HG03520 (cell line): ENCODE data around the gene STX1B.

Source experiments
- ATAC-seq: cut with Tn5 transposase; IDR thresholded peaks from one replicate; pipeline ENCODE4 v1.9.1; 2021; ENCODE audit warnings: mild to moderate bottlenecking, moderate library complexity; ENCODE audit not compliant: unreplicated experiment

Gene STX1B

DNA sequence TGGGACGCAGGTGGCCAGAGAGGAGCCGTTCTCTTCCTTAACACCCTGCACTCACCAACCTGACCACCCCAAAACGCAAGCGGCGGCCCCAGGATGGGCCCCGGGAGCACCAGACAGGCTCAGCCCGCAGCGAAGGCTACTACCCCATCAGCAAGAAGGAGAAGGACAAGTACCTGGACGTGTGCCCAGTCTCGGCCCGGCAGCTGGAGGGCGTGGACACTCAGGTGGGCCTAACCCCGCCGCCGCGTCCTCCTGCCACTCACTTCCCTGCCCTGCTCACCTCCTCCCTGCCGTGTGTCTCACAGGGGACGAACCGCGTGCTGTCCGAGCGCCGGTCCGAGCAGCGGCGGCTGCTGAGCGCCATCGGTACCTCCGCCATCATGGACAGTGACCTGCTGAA is 30.0 kb downstream of the STX1B start:
- ATAC-seq: no peak

DNA sequence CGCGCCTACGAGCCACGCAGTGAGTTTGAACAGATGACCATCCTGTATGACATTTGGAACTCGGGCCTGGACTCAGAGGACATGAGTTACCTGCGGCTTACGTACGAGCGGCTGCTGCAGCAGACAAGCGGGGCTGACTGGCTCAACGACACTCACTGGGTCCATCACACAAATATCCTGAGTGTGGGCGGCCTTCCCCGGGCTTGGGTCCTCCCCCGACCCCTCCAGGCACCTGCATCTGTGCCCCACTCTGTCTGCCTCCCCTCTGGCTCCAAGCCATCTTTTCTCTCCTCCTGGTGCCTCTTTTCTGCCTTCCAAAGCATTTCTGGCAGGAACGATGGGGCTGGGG is 30.4 kb downstream of the STX1B start:
- ATAC-seq: no peak

DNA sequence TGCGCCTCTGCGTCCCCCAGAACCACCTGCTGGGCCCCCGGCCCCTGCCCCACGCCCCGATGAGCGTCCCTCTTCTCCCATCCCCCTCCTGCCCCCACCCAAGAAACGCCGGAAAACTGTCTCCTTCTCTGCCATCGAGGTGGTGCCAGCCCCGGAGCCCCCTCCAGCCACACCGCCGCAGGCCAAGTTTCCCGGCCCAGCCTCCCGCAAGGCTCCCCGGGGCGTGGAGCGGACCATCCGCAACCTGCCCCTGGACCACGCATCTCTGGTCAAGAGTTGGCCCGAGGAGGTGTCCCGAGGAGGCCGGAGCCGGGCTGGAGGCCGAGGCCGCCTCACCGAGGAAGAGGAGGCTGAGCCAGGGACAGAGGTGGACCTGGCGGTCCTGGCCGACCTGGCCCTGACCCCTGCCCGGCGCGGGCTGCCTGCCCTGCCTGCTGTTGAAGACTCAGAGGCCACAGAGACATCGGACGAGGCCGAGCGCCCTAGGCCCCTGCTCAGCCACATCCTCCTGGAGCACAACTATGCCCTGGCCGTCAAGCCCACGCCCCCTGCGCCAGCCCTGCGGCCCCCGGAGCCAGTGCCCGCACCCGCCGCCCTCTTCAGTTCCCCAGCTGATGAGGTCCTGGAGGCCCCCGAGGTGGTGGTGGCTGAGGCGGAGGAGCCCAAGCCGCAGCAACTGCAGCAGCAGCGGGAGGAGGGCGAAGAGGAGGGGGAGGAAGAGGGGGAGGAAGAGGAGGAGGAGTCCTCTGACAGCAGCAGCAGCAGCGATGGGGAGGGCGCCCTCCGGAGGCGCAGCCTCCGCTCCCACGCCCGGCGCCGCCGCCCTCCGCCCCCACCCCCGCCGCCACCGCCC is 31.0 kb downstream of the STX1B start:
- ATAC-seq: no peak

DNA sequence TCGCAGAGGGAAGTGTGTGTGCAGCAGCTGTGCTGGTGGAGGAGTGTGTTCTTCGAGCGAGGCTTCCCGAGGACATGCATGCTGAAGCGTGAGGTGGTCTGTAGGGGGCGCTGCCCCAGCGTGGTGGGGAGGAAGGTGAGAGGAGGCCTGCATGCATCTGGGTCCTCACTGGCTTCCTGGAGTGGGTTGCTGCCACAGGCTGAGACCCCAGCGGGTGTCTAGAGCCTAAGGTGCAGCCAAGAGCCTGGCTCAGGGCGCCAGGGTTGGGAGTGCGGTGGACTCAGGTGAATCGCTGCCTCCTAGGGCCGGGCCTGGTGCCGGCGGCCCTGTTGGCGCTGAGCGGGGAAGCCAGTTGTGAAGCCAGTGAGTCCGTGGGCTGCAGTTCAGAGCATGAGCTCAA is 32.9 kb downstream of the STX1B start:
- no peak for ATAC-seq

- ATAC-seq: no peak
Observed at GRCh38 chr16:30976486-30976885, 34.0 kb downstream of the STX1B start.

DNA sequence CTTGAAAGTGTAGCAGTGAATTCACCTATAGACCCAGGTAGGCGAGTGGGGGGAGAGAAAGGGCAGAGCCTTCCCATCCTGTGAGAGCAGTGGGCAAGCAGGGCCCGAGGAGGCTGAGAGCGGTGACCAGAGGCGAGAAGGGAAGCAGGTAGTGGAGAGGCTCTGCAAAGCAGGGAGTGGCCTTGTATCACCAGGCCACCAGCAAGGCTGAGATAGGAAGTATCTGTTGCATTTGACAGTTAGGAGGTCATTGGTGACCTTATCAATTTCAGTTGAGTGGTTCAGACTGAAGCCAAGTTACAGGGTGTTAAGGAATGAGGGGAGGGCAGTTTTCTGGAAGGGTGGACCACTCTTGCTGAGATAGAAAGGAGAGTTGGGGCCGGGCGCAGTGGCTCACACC is 36.1 kb downstream of the STX1B start:
- ATAC-seq: no peak

- no peak for ATAC-seq
Observed at GRCh38 chr16:30972872-30973271, 37.6 kb downstream of the STX1B start.

DNA sequence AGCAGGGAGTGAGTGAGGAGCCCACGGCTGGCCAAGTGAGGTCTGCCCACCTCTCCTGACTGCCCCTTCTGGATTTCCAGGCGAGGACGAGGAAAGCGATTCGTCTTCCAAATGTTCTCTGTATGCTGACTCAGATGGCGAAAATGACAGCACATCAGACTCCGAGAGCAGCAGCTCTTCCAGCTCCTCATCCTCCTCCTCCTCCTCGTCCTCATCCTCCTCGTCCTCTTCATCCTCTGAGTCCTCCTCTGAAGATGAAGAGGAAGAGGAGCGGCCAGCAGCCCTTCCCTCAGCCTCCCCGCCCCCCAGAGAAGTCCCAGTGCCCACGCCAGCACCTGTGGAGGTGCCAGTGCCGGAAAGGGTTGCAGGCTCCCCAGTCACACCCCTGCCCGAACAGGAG is 39.1 kb downstream of the STX1B start:
- no peak for ATAC-seq

- no peak for ATAC-seq
Observed at GRCh38 chr16:30969246-30969842, 41.1 kb downstream of the STX1B start.

DNA sequence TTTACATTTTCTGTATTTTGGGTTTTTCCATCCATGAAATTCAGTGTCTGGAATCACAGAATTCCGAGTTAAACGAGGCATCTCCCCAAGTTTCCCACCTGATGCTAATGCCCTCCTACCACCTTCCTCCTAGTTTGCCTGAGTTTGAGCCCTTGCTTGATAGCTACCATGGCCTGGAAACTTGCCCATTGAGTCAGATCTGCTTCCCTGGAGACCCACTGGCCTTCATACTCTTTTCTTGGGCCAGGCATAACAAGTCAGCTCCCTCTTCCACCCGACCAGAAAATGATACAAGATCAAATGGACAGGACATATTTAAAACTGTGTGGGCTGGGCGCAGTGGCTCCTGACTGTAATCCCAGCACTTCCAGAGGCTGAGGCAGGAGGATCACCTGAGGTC is 42.6 kb downstream of the STX1B start:
- no peak for ATAC-seq

DNA sequence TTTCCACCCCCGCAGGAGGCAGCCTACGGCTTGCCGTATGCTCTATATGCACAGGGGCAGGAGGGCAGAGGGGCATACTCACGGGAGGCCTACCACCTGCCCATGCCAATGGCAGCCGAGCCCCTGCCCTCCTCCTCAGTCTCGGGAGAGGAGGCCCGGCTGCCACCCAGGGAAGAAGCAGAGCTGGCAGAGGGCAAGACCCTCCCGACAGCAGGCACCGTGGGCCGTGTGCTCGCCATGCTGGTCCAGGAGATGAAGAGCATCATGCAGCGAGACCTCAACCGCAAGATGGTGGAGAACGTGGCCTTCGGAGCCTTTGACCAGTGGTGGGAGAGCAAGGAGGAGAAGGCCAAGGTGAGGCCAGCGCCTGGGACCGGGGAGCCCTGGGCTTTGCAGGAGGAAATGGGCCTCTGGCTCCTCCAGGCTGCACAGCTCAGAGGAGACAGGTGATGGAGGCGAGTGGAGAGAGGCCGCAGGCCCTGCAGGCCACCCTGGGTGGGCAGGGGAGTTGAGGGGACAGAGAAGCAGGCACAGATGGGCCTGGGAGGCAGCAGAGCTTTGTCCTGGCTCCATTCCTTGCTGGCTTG is 44.3 kb downstream of the STX1B start:
- no peak for ATAC-seq

GRCh38 chr16:30965436-30965835 is 45.0 kb downstream of the STX1B start:
- no peak for ATAC-seq

- no peak for ATAC-seq
Observed at GRCh38 chr16:30964574-30965226, 45.7 kb downstream of the STX1B start.

DNA sequence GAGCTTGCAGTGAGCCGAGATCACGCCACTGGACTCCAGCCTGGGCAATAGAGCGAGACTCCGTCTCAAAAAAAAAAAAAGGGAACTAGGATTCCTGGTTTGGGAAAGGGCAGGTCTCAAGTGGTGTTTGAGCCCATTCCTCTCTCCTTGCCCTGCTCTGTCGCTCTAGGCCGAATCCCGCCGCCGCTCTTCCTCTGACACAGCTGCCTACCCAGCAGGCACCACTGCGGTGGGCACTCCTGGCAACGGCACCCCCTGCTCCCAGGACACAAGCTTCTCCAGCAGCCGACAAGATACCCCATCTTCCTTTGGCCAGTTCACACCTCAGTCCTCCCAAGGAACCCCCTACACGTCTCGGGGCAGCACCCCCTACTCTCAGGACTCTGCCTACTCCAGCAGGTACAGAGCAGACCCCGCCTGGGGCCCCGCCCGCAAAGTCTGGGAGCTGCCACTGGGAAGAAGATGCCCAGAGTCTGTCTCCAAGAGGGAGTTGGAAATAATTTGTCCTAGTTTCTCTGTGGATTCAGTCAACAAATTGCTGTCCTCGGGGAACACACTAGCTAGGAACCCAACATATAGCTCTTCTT is 46.4 kb downstream of the STX1B start:
- no peak for ATAC-seq

GRCh38 chr16:30961384-30961783 is 49.1 kb downstream of the STX1B start:
- ATAC-seq: no peak

GRCh38 chr16:30958175-30959079 is 52.0 kb downstream of the STX1B start:
- peak; percentile 18 for ATAC-seq

- peak; percentile 49 for ATAC-seq
Observed at GRCh38 chr16:30957456-30958174, 52.8 kb downstream of the STX1B start, which contains the start of gene SETD1A. SETD1A (plus strand) TSS chr16:30957754; CDS start chr16:30958732, 978 bp downstream.

GRCh38 chr16:30956601-30957455 is 53.6 kb downstream of the STX1B start:
- ATAC-seq: no peak

- no peak for ATAC-seq
Observed at GRCh38 chr16:30954993-30955392, 55.4 kb downstream of the STX1B start.
